ENCODE measurements around the gene TMEM121.
"Not testable (repeated sequence)": the region's sequence is repeated elsewhere in the genome, so short reads cannot be mapped to it uniquely, and the experiment has no call there.

Gene TMEM121

GRCh38 chr14:105573841-105574240, 47.5 kb downstream of the TMEM121 start:
- not testable (repeated sequence) for DNase-seq

- DNase-seq: not testable (repeated sequence)
Measured at GRCh38 chr14:105574411-105574810, 48.0 kb downstream of the TMEM121 start.

- DNase-seq: not testable (repeated sequence)
Measured at GRCh38 chr14:105575016-105575700, 48.8 kb downstream of the TMEM121 start.

GRCh38 chr14:105576525-105577088, 50.2 kb downstream of the TMEM121 start:
- no peak for DNase-seq

DNA sequence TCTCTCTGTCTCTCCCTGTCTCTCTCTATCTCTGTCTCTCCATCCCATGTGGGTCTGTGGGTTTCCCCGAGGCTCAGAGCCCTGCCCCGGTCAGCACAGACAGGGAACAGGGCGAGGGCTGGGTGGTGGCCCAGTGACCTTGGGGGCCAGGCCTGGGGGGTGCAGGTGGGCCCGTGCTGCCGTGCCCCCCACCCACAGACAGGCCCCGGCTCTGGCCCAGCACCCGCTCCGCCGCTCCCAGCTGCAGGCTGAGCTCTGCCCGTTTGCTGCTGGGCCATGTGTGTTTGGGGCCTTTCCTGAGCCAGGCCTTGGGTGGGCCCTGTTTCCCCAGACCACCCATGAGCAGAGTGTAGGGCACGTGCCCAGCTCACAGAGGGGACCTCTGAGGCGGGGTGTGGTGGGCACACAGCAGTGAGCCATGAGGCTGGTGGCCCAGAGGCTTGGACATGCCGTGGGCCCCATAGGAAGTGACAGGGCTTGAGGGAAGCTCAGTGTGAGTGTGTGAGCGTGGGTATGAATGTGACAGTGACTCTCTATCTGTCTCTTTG, 51.0 kb downstream of the TMEM121 start:
- no peak for DNase-seq

- DNase-seq: no peak
Measured at GRCh38 chr14:105578070-105578469, 51.7 kb downstream of the TMEM121 start.

DNA sequence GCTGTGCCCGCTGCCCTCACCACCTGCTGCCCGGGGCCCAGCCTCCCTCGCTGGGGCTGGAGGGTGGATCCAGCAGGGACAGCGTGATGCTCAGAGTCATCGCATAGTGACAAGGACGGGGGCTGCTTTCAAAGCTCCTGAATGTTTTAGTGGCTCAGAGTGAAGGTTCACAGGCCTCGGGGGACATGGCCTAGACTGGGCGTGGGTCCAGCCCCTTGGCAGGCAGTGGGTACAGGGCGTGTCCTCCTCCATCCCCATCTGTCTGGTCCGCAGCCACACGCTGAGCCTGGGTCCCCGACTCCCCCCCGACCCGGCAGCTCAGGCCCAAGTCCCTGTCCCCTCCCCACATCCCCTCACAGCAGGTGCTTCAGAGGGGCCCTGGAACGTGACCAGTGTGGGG, 52.8 kb downstream of the TMEM121 start:
- DNase-seq: not testable (repeated sequence)
